Gastrocnemius medialis (tissue), 4 donors: ENCODE data around the gene EFNA5.

ENCODE experiments used
- CTCF ChIP-seq, 5 experiments: fragments of 450-650 bp in 3 of 5; fragments of 200-600 bp in 2 of 5; sonication (generic) in 2 of 5; IDR thresholded peaks in 4 of 5; conservative IDR thresholded peaks in 1 of 5; 1 replicate in 4 of 5; 2 replicates in 1 of 5; pipeline ENCODE4 v1.5.1; 2016 to 2019; ENCODE audit warnings: antibody characterized with exemption in 5 of 5, mild to moderate bottlenecking in 3 of 5, moderate library complexity in 3 of 5
- POLR2A ChIP-seq, 2 donors: fragments of 450-650 bp; IDR thresholded peaks; one replicate each; pipeline ENCODE4 v1.6.1; 2017; ENCODE audit warnings: antibody characterized with exemption in 2 of 2, mild to moderate bottlenecking in 2 of 2, moderate library complexity in 2 of 2

- TF ChIP-seq CTCF (IDR thresholded peaks at IDR 0.05 in 4 of 5, conservative IDR thresholded peaks at IDR 0.05 in 1 of 5), result no peak
- no peak for TF ChIP-seq POLR2A (IDR thresholded peaks at IDR 0.05)
Observed at GRCh38 chr5:107514305-107514704, 156.4 kb downstream of the EFNA5 start.
